Measurements from ENCODE around the gene RERE. TPM values are rescaled to one million over a fixed set of nuclear protein-coding genes. Genes with fewer than 3 reads are reported as not detected.

The RERE gene
- total RNA-seq, 1 donor from 2014 or later, result 19.2 TPM

- no peak for DNase-seq (ENCODE audit: low read depth)
- H3K4me3 ChIP-seq (ENCODE audit: low read depth, low read length), result no peak overlapping the region
- FAIRE-seq, result no peak
- H3K27me3 ChIP-seq (ENCODE audit: control insufficient read depth, insufficient read depth, low read length), result no peaks in the 10 kb centered on the region
- H3K36me3 ChIP-seq (ENCODE audit: control insufficient read depth, insufficient read depth, low read length), result no peaks in the 10 kb centered on the region
- TF ChIP-seq, protein P1, sequence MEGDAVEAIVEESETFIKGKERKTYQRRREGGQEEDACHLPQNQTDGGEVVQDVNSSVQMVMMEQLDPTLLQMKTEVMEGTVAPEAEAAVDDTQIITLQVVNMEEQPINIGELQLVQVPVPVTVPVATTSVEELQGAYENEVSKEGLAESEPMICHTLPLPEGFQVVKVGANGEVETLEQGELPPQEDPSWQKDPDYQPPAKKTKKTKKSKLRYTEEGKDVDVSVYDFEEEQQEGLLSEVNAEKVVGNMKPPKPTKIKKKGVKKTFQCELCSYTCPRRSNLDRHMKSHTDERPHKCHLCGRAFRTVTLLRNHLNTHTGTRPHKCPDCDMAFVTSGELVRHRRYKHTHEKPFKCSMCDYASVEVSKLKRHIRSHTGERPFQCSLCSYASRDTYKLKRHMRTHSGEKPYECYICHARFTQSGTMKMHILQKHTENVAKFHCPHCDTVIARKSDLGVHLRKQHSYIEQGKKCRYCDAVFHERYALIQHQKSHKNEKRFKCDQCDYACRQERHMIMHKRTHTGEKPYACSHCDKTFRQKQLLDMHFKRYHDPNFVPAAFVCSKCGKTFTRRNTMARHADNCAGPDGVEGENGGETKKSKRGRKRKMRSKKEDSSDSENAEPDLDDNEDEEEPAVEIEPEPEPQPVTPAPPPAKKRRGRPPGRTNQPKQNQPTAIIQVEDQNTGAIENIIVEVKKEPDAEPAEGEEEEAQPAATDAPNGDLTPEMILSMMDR (IDR thresholded peaks at IDR 0.05; ENCODE audit: insufficient read depth, low read length, severe bottlenecking), result no peak
Observed at GRCh38 chr1:8604041-8604945, 213.1 kb downstream of the RERE start.

DNA sequence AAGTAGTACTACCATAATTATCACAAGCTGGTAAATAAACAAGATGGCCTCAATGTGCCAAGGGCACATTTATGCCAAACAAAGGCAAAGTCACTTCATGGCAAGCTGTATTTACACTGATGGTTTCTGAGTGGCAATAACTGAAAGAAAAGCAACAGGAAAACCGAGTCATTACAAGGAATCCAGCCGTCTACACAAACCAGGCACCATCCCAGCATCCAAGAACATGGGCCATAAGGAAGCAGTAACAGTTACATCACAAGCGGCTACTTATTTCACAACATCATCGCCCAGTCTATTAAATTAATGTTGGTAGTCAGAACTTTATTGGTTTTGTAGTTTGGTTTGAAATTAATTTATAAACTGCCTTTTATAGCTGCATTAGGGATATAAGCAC, 214.2 kb downstream of the RERE start:
- TF ChIP-seq, protein P1 (IDR thresholded peaks at IDR 0.05; ENCODE audit: insufficient read depth, low read length, severe bottlenecking), result no peak
- DNase-seq (ENCODE audit: low read depth) (no peak), FAIRE-seq (no peak)
- no peaks in the 10 kb centered on the region for H3K27me3 ChIP-seq (ENCODE audit: control insufficient read depth, insufficient read depth, low read length)
- H3K36me3 ChIP-seq (ENCODE audit: control insufficient read depth, insufficient read depth, low read length), result no peaks in the 10 kb centered on the region
- H3K4me3 ChIP-seq (ENCODE audit: low read depth, low read length), result no peak overlapping the region

DNA sequence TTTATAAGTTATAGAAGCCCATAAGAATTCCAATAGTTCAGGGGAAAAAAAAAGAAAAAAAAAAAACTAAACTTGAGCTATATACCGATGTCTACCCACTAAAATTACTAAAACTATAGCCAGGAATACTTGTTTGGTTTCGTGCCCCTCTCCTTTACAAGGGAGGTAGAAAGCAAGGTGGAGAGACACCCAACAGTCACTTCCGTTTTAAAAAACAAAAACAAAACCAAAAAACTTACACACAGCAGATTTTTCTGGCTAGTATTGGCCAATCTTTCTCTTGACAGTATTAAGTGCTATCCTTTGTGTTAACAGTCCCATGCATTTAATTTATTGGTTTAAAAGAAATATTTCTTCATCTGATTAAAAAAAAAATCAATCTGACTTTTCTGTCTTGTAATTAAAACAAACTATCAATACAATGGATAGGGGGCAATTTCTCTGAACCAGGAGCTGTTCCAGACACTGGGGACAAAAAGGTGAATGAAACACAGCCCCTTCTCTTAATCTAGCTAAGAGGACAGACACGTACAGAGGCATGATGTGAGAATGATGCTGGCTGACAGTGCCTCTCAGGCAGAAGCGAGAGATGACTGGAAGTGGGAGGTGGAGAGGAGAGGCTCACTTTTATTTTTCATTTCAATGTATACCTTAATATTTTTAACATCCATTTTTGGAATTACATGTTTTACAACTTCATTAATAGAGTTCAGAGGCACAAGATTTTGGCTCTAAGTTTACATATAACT, 214.8 kb downstream of the RERE start:
- DNase-seq (ENCODE audit: low read depth), result no peak
- FAIRE-seq, result no peak
- TF ChIP-seq, protein P1 (IDR thresholded peaks at IDR 0.05; ENCODE audit: insufficient read depth, low read length, severe bottlenecking), result no peak

GRCh38 chr1:8600336-8600735, 217.1 kb downstream of the RERE start:
- FAIRE-seq, result no peak
- H3K27me3 ChIP-seq (ENCODE audit: control insufficient read depth, insufficient read depth, low read length), result no peaks in the 10 kb centered on the region

More for the DNA sequence above, 214.8 kb downstream of the RERE start:
- H3K27me3 ChIP-seq (ENCODE audit: control insufficient read depth, insufficient read depth, low read length), result no peaks in the 10 kb centered on the region
- H3K4me3 ChIP-seq (ENCODE audit: low read depth, low read length), result no peak overlapping the region
- H3K36me3 ChIP-seq (ENCODE audit: control insufficient read depth, insufficient read depth, low read length), result no peaks in the 10 kb centered on the region

GRCh38 chr1:8599646-8600212, 217.7 kb downstream of the RERE start:
- Histone ChIP-seq H3K4me3 (ENCODE audit: low read depth, low read length) (no peak overlapping the region), H3K27me3 (ENCODE audit: control insufficient read depth, insufficient read depth, low read length) (no peaks in the 10 kb centered on the region), H3K36me3 (ENCODE audit: control insufficient read depth, insufficient read depth, low read length) (no peaks in the 10 kb centered on the region)
- DNase-seq (ENCODE audit: low read depth), result no peak
- FAIRE-seq, result no peak
- TF ChIP-seq, protein P1 (IDR thresholded peaks at IDR 0.05; ENCODE audit: insufficient read depth, low read length, severe bottlenecking), result no peak

More at GRCh38 chr1:8600336-8600735, 217.1 kb downstream of the RERE start:
- Histone ChIP-seq H3K4me3 (ENCODE audit: low read depth, low read length) (no peak overlapping the region), H3K36me3 (ENCODE audit: control insufficient read depth, insufficient read depth, low read length) (no peaks in the 10 kb centered on the region)
- no peak for DNase-seq (ENCODE audit: low read depth)
- TF ChIP-seq, protein P1 (IDR thresholded peaks at IDR 0.05; ENCODE audit: insufficient read depth, low read length, severe bottlenecking), result no peak

All from bronchial epithelial cell (primary cell).